SK-N-SH (cell line): Measurements from ENCODE around the gene SOAT2. TPM values are rescaled to one million over a fixed set of nuclear protein-coding genes. Genes with fewer than 3 reads are reported as not detected.

Experiments
- CTCF ChIA-PET: fragments of 300-600, 350-600 bp; formaldehyde crosslinking; extraction: SDS; loops from one replicate; lab custom pipeline; 2021; lab: Yijun Ruan, JAX
- POLR2A ChIA-PET: fragments of 350-600 bp; sonication (Branson Sonifier 250); formaldehyde crosslinking; extraction: SDS; loops from one replicate; lab custom pipeline; 2020; ENCODE audit warnings: antibody characterized with exemption, inconsistent platforms; lab: Yijun Ruan, JAX
- DNase-seq: peaks from one replicate; pipeline ENCODE4 v3.0.0; 2012
- H2AFZ ChIP-seq: fragments of 200-600 bp; sonication (generic); 2 replicates; pipeline ENCODE4 v1.8.1; 2016; ENCODE audit warnings: antibody characterized with exemption, mild to moderate bottlenecking, low read depth
- H3F3A ChIP-seq: fragments of 200-600 bp; sonication (generic); replicated peaks from 2 replicates; pipeline ENCODE3; 2016; ENCODE audit warnings: antibody characterized with exemption, mild to moderate bottlenecking; ENCODE audit not compliant: insufficient read depth
- H3K27ac ChIP-seq, 2 experiments: fragments of 200-500 bp in 1 of 2; fragments of 200-600 bp in 1 of 2; sonication (Bioruptor generic) in 1 of 2; sonication (generic), shearing (Covaris generic) in 1 of 2; 2 replicates each; pipeline versions ENCODE4 v1.5.1 to v1.6.1; 2014 to 2016; ENCODE audit warnings: low read depth in 2 of 2, inconsistent platforms in 1 of 2, low read length in 1 of 2, mild to moderate bottlenecking in 1 of 2, mixed read lengths in 1 of 2
- H3K27me3 ChIP-seq: fragments of 200-600 bp; sonication (generic), shearing (Covaris generic); 2 replicates; pipeline ENCODE4 v1.6.1; 2016; ENCODE audit warnings: mixed run types; ENCODE audit not compliant: insufficient read depth
- H3K36me3 ChIP-seq, 2 experiments: fragments of 200-500 bp in 1 of 2; fragments of 200-600 bp in 1 of 2; sonication (Bioruptor generic) in 1 of 2; sonication (generic) in 1 of 2; replicated peaks in 1 of 2; 2 replicates each; pipeline versions ENCODE3 to v1.5.1; 2014 to 2016; ENCODE audit warnings: low read length in 1 of 2, mild to moderate bottlenecking in 1 of 2; ENCODE audit not compliant: insufficient read depth in 2 of 2, control insufficient read depth in 1 of 2
- H3K4me1 ChIP-seq, 2 experiments: fragments of 200-500 bp in 1 of 2; fragments of 200-600 bp in 1 of 2; sonication (Bioruptor generic) in 1 of 2; sonication (generic), shearing (Covaris generic) in 1 of 2; 2 replicates each; pipeline versions ENCODE4 v1.5.1 to v1.6.1; 2014 to 2016; ENCODE audit warnings: low read depth in 1 of 2, low read length in 1 of 2, mixed run types in 1 of 2; ENCODE audit not compliant: insufficient read depth in 2 of 2, control insufficient read depth in 1 of 2
- H3K4me2 ChIP-seq: fragments of 200-600 bp; sonication (generic), shearing (Covaris generic); 2 replicates; pipeline ENCODE4 v1.6.1; 2017; ENCODE audit warnings: mixed run types
- H3K4me3 ChIP-seq, 2 experiments: fragments of 200-500 bp in 1 of 2; fragments of 200-600 bp in 1 of 2; sonication (Bioruptor generic) in 1 of 2; sonication (generic), shearing (Covaris generic) in 1 of 2; 2 replicates each; pipeline versions ENCODE4 v1.5.1 to v1.8.1; 2014 to 2016; ENCODE audit warnings: low read depth in 2 of 2, inconsistent platforms in 1 of 2, low read length in 1 of 2, mild to moderate bottlenecking in 1 of 2, mixed read lengths in 1 of 2, moderate library complexity in 1 of 2
- H3K79me2 ChIP-seq: fragments of 200-600 bp; sonication (generic); 2 replicates; pipeline ENCODE4 v1.8.1; 2017; ENCODE audit warnings: mild to moderate bottlenecking; ENCODE audit not compliant: insufficient read depth
- H3K9ac ChIP-seq: fragments of 200-600 bp; sonication (generic); 2 replicates; pipeline ENCODE4 v1.6.1; 2017; ENCODE audit warnings: mixed run types
- H3K9me2 ChIP-seq: fragments of 200-600 bp; sonication (generic); 2 replicates; pipeline ENCODE4 v1.6.1; 2017; ENCODE audit warnings: mixed run types
- H3K9me3 ChIP-seq: fragments of 200-600 bp; sonication (generic); 2 replicates; pipeline ENCODE4 v1.6.1; 2017; ENCODE audit warnings: mixed run types, mild to moderate bottlenecking, moderate library complexity
- H4K20me1 ChIP-seq: fragments of 200-600 bp; sonication (generic); 2 replicates; pipeline ENCODE4 v1.6.1; 2017; ENCODE audit warnings: mild to moderate bottlenecking, mixed run types; ENCODE audit not compliant: insufficient read depth
- CHD2 ChIP-seq: fragments of 150-350 bp; IDR thresholded peaks from 2 replicates; pipeline ENCODE4 v1.6.1; 2018; ENCODE audit warnings: low read length; ENCODE audit not compliant: partially characterized antibody
- EP300 ChIP-seq, 2 experiments: IDR thresholded peaks; 2 replicates each; pipeline versions ENCODE4 v1.4.0 to v1.6.1; 2012; ENCODE audit warnings: borderline replicate concordance in 1 of 2, low read depth in 1 of 2, low read length in 1 of 2
- EZH2phosphoT487 ChIP-seq: fragments of 200-600 bp; sonication (generic); IDR thresholded peaks from 2 replicates; pipeline ENCODE4 v1.6.1; 2017; ENCODE audit warnings: low read depth, mixed run types, mild to moderate bottlenecking, antibody characterized with exemption, moderate library complexity, borderline replicate concordance
- FOSL2 ChIP-seq: IDR thresholded peaks from 2 replicates; pipeline ENCODE4 v1.4.0; 2012; ENCODE audit warnings: low read depth, mild to moderate bottlenecking, moderate library complexity, borderline replicate concordance
- FOXM1 ChIP-seq: IDR thresholded peaks from 2 replicates; pipeline ENCODE4 v1.4.0; 2012; ENCODE audit warnings: low read depth, mild to moderate bottlenecking
- MXI1 ChIP-seq: IDR thresholded peaks from 2 replicates; pipeline ENCODE4 v1.6.1; 2012; ENCODE audit warnings: mild to moderate bottlenecking, low read depth, low read length, improper control_type of control experiment
- NFIC ChIP-seq: IDR thresholded peaks from 2 replicates; pipeline ENCODE4 v1.4.0; 2012; ENCODE audit warnings: borderline replicate concordance
- NRF1 ChIP-seq: IDR thresholded peaks from 2 replicates; pipeline ENCODE4 v1.6.1; 2012; ENCODE audit warnings: low read depth, mild to moderate bottlenecking, low read length
- POLR2AphosphoS5 ChIP-seq: IDR thresholded peaks from 2 replicates; pipeline ENCODE4 v1.6.1; 2012; ENCODE audit warnings: low read depth, low read length
- RAD21 ChIP-seq: IDR thresholded peaks from 2 replicates; pipeline ENCODE4 v1.6.1; 2012; ENCODE audit warnings: mild to moderate bottlenecking, low read length
- RFX5 ChIP-seq: IDR thresholded peaks from 2 replicates; pipeline ENCODE4 v1.6.1; 2012; ENCODE audit warnings: mild to moderate bottlenecking, improper control_type of control experiment, low read length
- SMC3 ChIP-seq: IDR thresholded peaks from 2 replicates; pipeline ENCODE4 v1.6.1; 2012; ENCODE audit warnings: low read depth, low read length, improper control_type of control experiment
- TCF12 ChIP-seq: IDR thresholded peaks from 2 replicates; pipeline ENCODE4 v1.4.0; 2012
- WGBS: methylation state at CpG from one replicate; pipeline ENCODE4 v1.1.6; 2017; ENCODE audit warnings: low lambda C conversion rate; 5-methylcytosine and 5-hydroxymethylcytosine counted together
- polyA plus RNA-seq, 3 experiments: library from polyadenylated mRNA; depleted of rRNA; stranded (reverse); fragments of >200 nt; gene quantifications; 2 replicates each; pipeline ENCODE4 v1.2.3, GENCODE V29; 2012
- TF ChIP-seq, protein P1 (sequence below): fragments of 150-350 bp; IDR thresholded peaks from 2 replicates; pipeline ENCODE4 v1.6.1; 2016; ENCODE audit warnings: mild to moderate bottlenecking, low read depth, low read length
- TF ChIP-seq, protein P2 (sequence below): IDR thresholded peaks from 2 replicates; pipeline ENCODE4 v1.4.0; 2012; ENCODE audit warnings: low read depth, borderline replicate concordance
- TF ChIP-seq, protein P3 (sequence below): IDR thresholded peaks from 2 replicates; pipeline ENCODE4; 2012
- TF ChIP-seq, protein P4 (sequence below): fragments of 150-350 bp; IDR thresholded peaks from 2 replicates; pipeline ENCODE4 v1.6.1; 2017; ENCODE audit warnings: antibody characterized with exemption, low read length, low read depth, borderline replicate concordance
- TF ChIP-seq, protein P5 (sequence below): IDR thresholded peaks from 2 replicates; pipeline ENCODE4 v1.4.0; 2012; ENCODE audit warnings: low read depth

SOAT2 gene
- polyA plus RNA-seq, 1 of the 3 experiments (the other 2 are of a cell fraction): 0.18 TPM

DNA sequence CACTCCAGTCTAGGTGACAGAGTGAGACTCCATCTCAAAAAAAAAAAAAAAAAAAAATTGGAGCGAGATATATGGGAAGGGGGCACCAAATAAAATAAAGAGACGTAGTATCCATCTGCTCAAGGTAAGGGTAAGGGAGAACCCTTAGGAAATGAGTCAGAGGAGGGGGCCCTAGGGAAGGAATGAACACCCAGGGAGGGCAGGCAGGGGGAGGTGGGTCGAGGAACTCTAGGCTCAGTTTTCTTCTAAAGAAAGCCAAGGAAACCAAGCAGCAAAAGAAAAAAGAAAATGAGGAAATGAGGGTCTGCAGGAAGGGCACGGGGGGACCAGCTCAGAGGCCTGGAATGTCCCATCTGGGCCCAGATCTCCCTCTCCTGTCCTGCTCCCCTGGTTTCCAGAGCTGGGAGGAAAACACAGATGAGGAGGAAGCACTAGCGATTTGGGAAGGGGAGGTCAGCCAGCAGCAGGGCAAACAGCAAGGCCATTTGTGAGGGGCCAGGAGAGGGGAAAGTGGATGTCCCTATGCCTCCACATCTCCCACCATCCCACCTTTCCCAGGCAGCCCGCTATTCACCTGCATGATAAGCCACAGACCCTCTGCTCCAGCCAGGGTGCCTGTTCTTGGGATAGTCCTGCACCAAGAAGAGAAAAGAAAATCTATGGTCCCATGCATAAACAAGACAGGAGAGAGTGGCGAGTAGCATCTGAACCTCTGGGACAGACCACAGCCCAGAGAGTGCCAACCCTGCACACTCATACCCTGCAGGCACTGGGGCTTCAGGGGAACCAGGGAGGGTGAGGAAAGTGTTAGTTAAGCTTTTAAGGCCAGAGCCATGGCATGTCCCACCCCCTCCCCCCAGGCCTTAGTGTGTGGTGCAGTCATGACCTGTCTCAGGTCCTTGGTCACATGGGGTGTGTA, 36.0 kb upstream of the SOAT2 start:
- Histone ChIP-seq H3K27ac (peak overlapping the region in 1 of 2 experiments; percentile 66; a peak in 2 of 4 replicates), H3K4me2 (no peak overlapping the region), H4K20me1 (no peaks in the 10 kb centered on the region), H2AFZ (no peak overlapping the region), H3K79me2 (0 out of 2 replicates have a peak, but pooled peaks cover 6% of the 10 kb centered on the region), H3K9ac (peak overlapping the region; percentile 55; the same call in 1 of the 2 replicates), H3K27me3 (no peaks in the 10 kb centered on the region), H3K4me3 (no peak overlapping the region), H3K9me2 (no peaks in the 10 kb centered on the region), H3F3A (peaks cover 40% of the 10 kb centered on the region), H3K9me3 (no peaks in the 10 kb centered on the region), H3K36me3 (peaks cover 3 to 14% of the 10 kb centered on the region in 2 experiments), H3K4me1 (peaks cover 20 to 33% of the 10 kb centered on the region in 2 experiments)
- WGBS: 86% methylated on average over 7 of the region's 7 CpGs
- ChIA-PET POLR2A (interaction anchor here (1.2 to 2.1 kb wide), 2 partner anchors 12 to 30 kb away, joined by 3 to 10 read pairs; partner anchors contain the start of genes IGFBP6 and SPRYD3), CTCF (interaction anchor here (0.9 to 14.5 kb wide), 14 partner anchors 12 to 146 kb away, joined by 3 to 385 read pairs (median 22); partner anchors contain the start of genes IGFBP6, SOAT2, SPRYD3 and TNS2)
- no peak for DNase-seq
- TF ChIP-seq FOSL2 (0 out of 2 replicates have a peak, but pooled peaks have one; percentile 10), NRF1 (no peak)

DNA sequence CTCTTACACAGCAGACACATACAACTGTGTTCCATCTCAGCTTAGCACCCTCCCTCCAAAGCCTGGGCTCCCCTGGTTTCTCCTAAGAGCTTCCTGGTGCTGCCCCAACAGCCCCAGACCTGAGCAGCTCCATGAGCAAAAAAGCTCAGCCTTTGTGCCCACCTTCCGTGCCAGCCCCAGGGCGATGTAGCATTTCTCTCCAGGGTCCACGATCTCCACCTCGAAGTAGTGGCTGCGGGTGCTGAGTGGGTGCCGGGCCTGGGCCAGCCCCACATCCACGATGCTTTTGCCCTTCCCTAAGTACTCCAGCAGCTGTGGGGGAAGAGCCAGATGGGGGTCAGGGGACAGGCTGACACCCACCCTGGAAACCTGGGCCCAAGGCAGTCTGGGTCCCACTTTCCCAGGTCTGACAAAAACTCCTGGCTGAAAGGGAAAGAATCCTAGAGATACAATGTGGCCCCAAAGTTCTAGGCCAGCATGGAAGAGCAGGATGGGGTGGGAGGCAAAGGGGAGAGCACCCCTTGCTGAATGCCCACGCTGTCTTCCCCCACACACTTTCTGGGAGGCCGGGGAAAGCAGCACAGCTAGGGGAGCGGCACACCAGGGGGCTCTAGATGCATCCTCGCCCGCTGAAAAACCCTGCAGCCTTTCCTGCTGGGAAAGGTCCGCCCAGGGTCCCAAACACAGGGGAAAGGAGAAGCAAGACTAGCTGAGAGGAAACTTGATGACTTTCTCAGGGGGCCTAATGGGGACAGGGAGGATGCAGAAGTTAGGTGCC, 35.1 kb upstream of the SOAT2 start:
- H3K9me2 ChIP-seq: no peaks in the 10 kb centered on the region
- H4K20me1 ChIP-seq: no peaks in the 10 kb centered on the region
- H3K79me2 ChIP-seq: 0 out of 2 replicates have a peak, but pooled peaks cover 6% of the 10 kb centered on the region
- 95% methylated on average over 10 of the region's 13 CpGs for WGBS
- peaks cover 3 to 8% of the 10 kb centered on the region in 2 experiments for H3K36me3 ChIP-seq
- H3K4me2 ChIP-seq: no peak overlapping the region
- CTCF ChIA-PET: interaction anchor here (1.0 to 14.5 kb wide), 9 partner anchors 11 to 145 kb away, joined by 3 to 385 read pairs (median 23); partner anchors contain the start of genes IGFBP6, SOAT2, SPRYD3 and TNS2
- H3K27me3 ChIP-seq: no peaks in the 10 kb centered on the region
- no peak for DNase-seq
- no peak overlapping the region for H3K9ac ChIP-seq
- H3K9me3 ChIP-seq: no peaks in the 10 kb centered on the region
- no peak overlapping the region for H3K4me3 ChIP-seq
- H2AFZ ChIP-seq: no peak overlapping the region
- peak overlapping the region in 1 of 2 experiments; percentile 66; a peak in 2 of 4 replicates for H3K27ac ChIP-seq
- H3F3A ChIP-seq: peaks cover 37% of the 10 kb centered on the region
- peaks cover 27 to 39% of the 10 kb centered on the region in 2 experiments for H3K4me1 ChIP-seq
- POLR2A ChIA-PET: interaction anchor here (1.2 to 2.1 kb wide), 3 partner anchors 11 to 14 kb away, joined by 3 to 5 read pairs (median 4); partner anchors contain the start of gene SPRYD3
- TF ChIP-seq, protein P1, sequence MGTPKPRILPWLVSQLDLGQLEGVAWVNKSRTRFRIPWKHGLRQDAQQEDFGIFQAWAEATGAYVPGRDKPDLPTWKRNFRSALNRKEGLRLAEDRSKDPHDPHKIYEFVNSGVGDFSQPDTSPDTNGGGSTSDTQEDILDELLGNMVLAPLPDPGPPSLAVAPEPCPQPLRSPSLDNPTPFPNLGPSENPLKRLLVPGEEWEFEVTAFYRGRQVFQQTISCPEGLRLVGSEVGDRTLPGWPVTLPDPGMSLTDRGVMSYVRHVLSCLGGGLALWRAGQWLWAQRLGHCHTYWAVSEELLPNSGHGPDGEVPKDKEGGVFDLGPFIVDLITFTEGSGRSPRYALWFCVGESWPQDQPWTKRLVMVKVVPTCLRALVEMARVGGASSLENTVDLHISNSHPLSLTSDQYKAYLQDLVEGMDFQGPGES: no peak
- TF ChIP-seq, protein P2, sequence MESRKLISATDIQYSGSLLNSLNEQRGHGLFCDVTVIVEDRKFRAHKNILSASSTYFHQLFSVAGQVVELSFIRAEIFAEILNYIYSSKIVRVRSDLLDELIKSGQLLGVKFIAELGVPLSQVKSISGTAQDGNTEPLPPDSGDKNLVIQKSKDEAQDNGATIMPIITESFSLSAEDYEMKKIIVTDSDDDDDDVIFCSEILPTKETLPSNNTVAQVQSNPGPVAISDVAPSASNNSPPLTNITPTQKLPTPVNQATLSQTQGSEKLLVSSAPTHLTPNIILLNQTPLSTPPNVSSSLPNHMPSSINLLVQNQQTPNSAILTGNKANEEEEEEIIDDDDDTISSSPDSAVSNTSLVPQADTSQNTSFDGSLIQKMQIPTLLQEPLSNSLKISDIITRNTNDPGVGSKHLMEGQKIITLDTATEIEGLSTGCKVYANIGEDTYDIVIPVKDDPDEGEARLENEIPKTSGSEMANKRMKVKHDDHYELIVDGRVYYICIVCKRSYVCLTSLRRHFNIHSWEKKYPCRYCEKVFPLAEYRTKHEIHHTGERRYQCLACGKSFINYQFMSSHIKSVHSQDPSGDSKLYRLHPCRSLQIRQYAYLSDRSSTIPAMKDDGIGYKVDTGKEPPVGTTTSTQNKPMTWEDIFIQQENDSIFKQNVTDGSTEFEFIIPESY: no peak
- TF ChIP-seq, protein P3, sequence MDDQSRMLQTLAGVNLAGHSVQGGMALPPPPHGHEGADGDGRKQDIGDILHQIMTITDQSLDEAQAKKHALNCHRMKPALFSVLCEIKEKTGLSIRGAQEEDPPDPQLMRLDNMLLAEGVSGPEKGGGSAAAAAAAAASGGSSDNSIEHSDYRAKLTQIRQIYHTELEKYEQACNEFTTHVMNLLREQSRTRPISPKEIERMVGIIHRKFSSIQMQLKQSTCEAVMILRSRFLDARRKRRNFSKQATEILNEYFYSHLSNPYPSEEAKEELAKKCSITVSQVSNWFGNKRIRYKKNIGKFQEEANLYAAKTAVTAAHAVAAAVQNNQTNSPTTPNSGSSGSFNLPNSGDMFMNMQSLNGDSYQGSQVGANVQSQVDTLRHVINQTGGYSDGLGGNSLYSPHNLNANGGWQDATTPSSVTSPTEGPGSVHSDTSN: no peak
- TF ChIP-seq NFIC: no peak
- TF ChIP-seq, protein P4, sequence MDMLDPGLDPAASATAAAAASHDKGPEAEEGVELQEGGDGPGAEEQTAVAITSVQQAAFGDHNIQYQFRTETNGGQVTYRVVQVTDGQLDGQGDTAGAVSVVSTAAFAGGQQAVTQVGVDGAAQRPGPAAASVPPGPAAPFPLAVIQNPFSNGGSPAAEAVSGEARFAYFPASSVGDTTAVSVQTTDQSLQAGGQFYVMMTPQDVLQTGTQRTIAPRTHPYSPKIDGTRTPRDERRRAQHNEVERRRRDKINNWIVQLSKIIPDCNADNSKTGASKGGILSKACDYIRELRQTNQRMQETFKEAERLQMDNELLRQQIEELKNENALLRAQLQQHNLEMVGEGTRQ: no peak
- TF ChIP-seq, protein P5, sequence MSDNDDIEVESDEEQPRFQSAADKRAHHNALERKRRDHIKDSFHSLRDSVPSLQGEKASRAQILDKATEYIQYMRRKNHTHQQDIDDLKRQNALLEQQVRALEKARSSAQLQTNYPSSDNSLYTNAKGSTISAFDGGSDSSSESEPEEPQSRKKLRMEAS: no peak
- TF ChIP-seq SMC3: no peak
- no peak for TF ChIP-seq RAD21
- no peak for TF ChIP-seq POLR2AphosphoS5
- no peak for TF ChIP-seq EZH2phosphoT487
- no peak for TF ChIP-seq TCF12
- no peak for TF ChIP-seq RFX5
- no peak for TF ChIP-seq MXI1
- TF ChIP-seq EP300 (IDR thresholded peaks at IDR 0.05; ENCODE audit: borderline replicate concordance in 1 of 2, low read depth in 1 of 2, low read length in 1 of 2): no peak
- TF ChIP-seq CHD2: no peak
- TF ChIP-seq FOXM1: no peak
